ENCODE data around the gene METTL3. TPM values are rescaled to one million over a fixed set of nuclear protein-coding genes. Genes with fewer than 3 reads are reported as not detected.

Gene METTL3
- total and polyA plus RNA-seq, 2 of the 8 experiments (the other 6 are each of a cell fraction or from before 2014, with no cell fraction given): 103 to 144 TPM

- no peak for TF ChIP-seq USF2 (IDR thresholded peaks at IDR 0.05; ENCODE audit: low read length)
- no peak for TF ChIP-seq CTCF (IDR thresholded peaks at IDR 0.05; ENCODE audit: control extremely low read depth in 1 of 3, insufficient read depth in 1 of 3, low read depth in 1 of 3, low read length in 3 of 3)
- TF ChIP-seq TCF12 (IDR thresholded peaks at IDR 0.05; ENCODE audit: low read depth, low read length): peak; percentile 93
- 0 out of 2 replicates have a peak, but pooled peaks have one; percentile 47 for TF ChIP-seq TBP (IDR thresholded peaks at IDR 0.05; ENCODE audit: low read depth, low read length)
- TF ChIP-seq SUZ12 (IDR thresholded peaks at IDR 0.05; ENCODE audit: low read length): no peak
- peak; percentile 57 for TF ChIP-seq MAX (IDR thresholded peaks at IDR 0.05)
- TF ChIP-seq TAF7 (optimal IDR thresholded peaks at IDR 0.05; ENCODE audit: borderline replicate concordance, low read depth, low read length): peak; percentile 37
- peak; percentile 29; the same call in 1 of the 2 replicates for TF ChIP-seq TAF1 (IDR thresholded peaks at IDR 0.05; ENCODE audit: low read depth, low read length)
- no peak for TF ChIP-seq ATF3 (IDR thresholded peaks at IDR 0.05; ENCODE audit: insufficient read depth, low read depth, low read length)
- TF ChIP-seq RBBP5 (IDR thresholded peaks at IDR 0.05; ENCODE audit: borderline replicate concordance, low read depth, low read length): peak; percentile 51; the same call in 1 of the 2 replicates
- TF ChIP-seq RAD21 (IDR thresholded peaks at IDR 0.05 in 1 of 2, conservative IDR thresholded peaks at IDR 0.05 in 1 of 2; ENCODE audit: low read depth in 2 of 2, low read length in 2 of 2): peak in 1 of 2 experiments; percentile 16; a peak in 1 of 4 replicates
- TF ChIP-seq POLR2A (IDR thresholded peaks at IDR 0.05; ENCODE audit: control extremely low read depth in 1 of 2, low read depth in 2 of 2, low read length in 2 of 2): peak; percentile 36 to 85
- TF ChIP-seq CTBP2 (IDR thresholded peaks at IDR 0.05; ENCODE audit: borderline replicate concordance, insufficient read depth, insufficient read length, low read length): peak; percentile 95
- TF ChIP-seq KDM1A (IDR thresholded peaks at IDR 0.05; ENCODE audit: borderline replicate concordance, low read length): peak; percentile 39; the same call in 1 of the 2 replicates
- TF ChIP-seq CREB1 (IDR thresholded peaks at IDR 0.05): 0 out of 2 replicates have a peak, but pooled peaks have one; percentile 41
- no peak for TF ChIP-seq NANOG (IDR thresholded peaks at IDR 0.05; ENCODE audit: insufficient read depth, low read depth, low read length, poor library complexity, severe bottlenecking)
These were observed 15.0 kb upstream of the METTL3 start, which contains the start of gene SALL2 (continued) for GRCh38 chr14:21525962-21526671.
